Mesothelial cell of epicardium (in vitro differentiated cells): ENCODE results near the gene SAMD1. TPM values are rescaled to one million over a fixed set of nuclear protein-coding genes. Genes with fewer than 3 reads are reported as not detected.
A peak's percentile ranks its signal among the peaks of the same experiment; 100 is the strongest.

ENCODE experiments used
- DNase-seq, 2 experiments: peaks; one replicate each; pipeline ENCODE4 v3.0.0; 2021; ENCODE audit warnings: low spot score in 2 of 2; ENCODE audit not compliant: unreplicated experiment in 2 of 2
- H3K27ac Mint-ChIP-seq: 2 replicates; pipeline ENCODE4 v1.8.0; 2021; ENCODE audit warnings: mixed read lengths
- H3K27me3 Mint-ChIP-seq: 2 replicates; pipeline ENCODE4 v1.8.0; 2021; ENCODE audit warnings: low read depth, mixed read lengths
- H3K36me3 Mint-ChIP-seq: 2 replicates; pipeline ENCODE4 v1.8.0; 2021; ENCODE audit warnings: mixed read lengths
- H3K4me1 Mint-ChIP-seq: 2 replicates; pipeline ENCODE4 v1.8.0; 2021; ENCODE audit warnings: mixed read lengths
- H3K4me3 Mint-ChIP-seq: 2 replicates; pipeline ENCODE4 v1.8.0; 2021; ENCODE audit warnings: mild to moderate bottlenecking, moderate library complexity, mixed read lengths
- H3K9me3 Mint-ChIP-seq: 2 replicates; pipeline ENCODE4 v1.8.0; 2021; ENCODE audit warnings: mixed read lengths
- total RNA-seq: library from RNA; stranded (reverse); gene quantifications from 3 replicates; pipeline ENCODE4 v1.2.1, GENCODE V29; 2021
- TF ChIP-seq, protein P1 (sequence below): fragments of 200-600 bp; sonication (generic); IDR thresholded peaks from one replicate; pipeline ENCODE4 v1.5.0; 2021; ENCODE audit warnings: antibody characterized with exemption; ENCODE audit not compliant: unreplicated experiment

SAMD1 gene
- total RNA-seq, 1 donor from 2014 or later: 74.0 TPM

DNA sequence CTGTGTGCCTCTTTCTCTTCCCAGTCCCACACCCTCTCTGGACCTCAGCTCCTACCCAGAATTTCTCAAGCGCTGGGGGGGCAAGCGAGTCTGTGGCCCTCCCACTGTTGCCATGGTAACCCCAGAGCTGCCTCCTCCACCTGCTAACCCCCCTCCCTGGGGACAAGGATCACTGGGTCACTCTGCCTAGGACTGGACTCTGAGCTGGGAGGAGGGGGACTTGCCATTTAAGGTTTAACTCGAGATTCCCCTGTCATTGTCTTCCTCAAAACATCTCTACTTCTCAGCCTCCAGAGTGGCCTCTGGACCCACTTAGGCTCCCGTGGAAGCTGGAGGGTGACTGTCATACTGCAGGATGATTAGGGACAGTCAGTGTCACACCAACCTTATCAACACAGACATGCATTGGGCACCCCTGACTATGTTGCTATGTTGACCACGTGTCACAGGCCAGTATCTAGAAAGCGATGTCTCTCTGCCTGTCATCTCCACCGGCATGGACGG, 30.8 kb downstream of the SAMD1 start:
- Mint-ChIP-seq H3K36me3 (no peaks in the 10 kb centered on the region), H3K4me3 (no peak overlapping the region), H3K4me1 (peaks cover 10% of the 10 kb centered on the region), H3K27ac (no peak overlapping the region), H3K27me3 (peaks cover 42% of the 10 kb centered on the region), H3K9me3 (no peaks in the 10 kb centered on the region)
- TF ChIP-seq, protein P1, sequence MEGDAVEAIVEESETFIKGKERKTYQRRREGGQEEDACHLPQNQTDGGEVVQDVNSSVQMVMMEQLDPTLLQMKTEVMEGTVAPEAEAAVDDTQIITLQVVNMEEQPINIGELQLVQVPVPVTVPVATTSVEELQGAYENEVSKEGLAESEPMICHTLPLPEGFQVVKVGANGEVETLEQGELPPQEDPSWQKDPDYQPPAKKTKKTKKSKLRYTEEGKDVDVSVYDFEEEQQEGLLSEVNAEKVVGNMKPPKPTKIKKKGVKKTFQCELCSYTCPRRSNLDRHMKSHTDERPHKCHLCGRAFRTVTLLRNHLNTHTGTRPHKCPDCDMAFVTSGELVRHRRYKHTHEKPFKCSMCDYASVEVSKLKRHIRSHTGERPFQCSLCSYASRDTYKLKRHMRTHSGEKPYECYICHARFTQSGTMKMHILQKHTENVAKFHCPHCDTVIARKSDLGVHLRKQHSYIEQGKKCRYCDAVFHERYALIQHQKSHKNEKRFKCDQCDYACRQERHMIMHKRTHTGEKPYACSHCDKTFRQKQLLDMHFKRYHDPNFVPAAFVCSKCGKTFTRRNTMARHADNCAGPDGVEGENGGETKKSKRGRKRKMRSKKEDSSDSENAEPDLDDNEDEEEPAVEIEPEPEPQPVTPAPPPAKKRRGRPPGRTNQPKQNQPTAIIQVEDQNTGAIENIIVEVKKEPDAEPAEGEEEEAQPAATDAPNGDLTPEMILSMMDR: no peak
- DNase-seq: no peak

- H3K4me3 Mint-ChIP-seq: no peak overlapping the region
- DNase-seq: no peak
Observed at GRCh38 chr19:14059093-14059480, 31.5 kb downstream of the SAMD1 start.

GRCh38 chr19:14058182-14059092, 32.1 kb downstream of the SAMD1 start:
- H3K36me3 Mint-ChIP-seq: no peaks in the 10 kb centered on the region
- peaks cover 10% of the 10 kb centered on the region for H3K4me1 Mint-ChIP-seq
- no peaks in the 10 kb centered on the region for H3K9me3 Mint-ChIP-seq
- peaks cover 51% of the 10 kb centered on the region for H3K27me3 Mint-ChIP-seq
- H3K4me3 Mint-ChIP-seq: peak overlapping the region; percentile 11
- no peak overlapping the region for H3K27ac Mint-ChIP-seq
- TF ChIP-seq, protein P1: no peak
- DNase-seq: no peak

More at GRCh38 chr19:14059093-14059480, 31.5 kb downstream of the SAMD1 start:
- no peaks in the 10 kb centered on the region for H3K36me3 Mint-ChIP-seq
- no peak overlapping the region for H3K27ac Mint-ChIP-seq
- peaks cover 10% of the 10 kb centered on the region for H3K4me1 Mint-ChIP-seq
- H3K9me3 Mint-ChIP-seq: no peaks in the 10 kb centered on the region
- TF ChIP-seq, protein P1: peak; percentile 27
- peaks cover 48% of the 10 kb centered on the region for H3K27me3 Mint-ChIP-seq

DNA sequence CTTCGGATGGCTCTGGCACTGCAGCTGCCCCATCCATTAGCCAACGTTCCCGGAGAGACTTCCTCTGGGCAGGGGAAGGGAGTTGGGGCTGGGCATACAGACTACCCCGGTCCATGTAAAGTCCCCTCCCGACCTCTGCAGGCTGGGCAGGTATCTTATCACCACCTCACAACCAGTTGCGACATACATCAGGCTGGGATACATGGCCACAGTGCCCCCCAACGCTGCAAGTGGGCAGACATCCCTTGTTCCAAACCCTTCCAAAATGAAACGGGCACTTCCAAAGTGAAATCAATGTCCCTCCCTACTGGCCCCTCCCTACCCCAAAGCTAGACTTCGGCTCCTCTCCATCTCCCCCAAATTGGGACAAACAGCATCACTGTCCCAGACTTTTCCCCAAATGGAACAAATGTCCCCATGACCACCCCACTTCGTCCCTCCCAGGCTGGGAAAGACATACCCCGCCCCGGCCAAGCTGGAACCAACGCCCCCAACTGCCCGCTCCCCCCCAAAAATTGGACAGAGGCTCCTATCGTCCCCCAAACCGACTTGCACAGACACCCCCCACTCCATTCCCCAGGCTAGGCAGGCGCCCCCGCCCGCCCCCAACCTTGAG, 33.7 kb downstream of the SAMD1 start:
- no peak for DNase-seq
- Mint-ChIP-seq H3K27me3 (peaks cover 51% of the 10 kb centered on the region), H3K9me3 (no peaks in the 10 kb centered on the region), H3K4me3 (peak overlapping the region; percentile 42), H3K27ac (no peak overlapping the region), H3K4me1 (peaks cover 8% of the 10 kb centered on the region), H3K36me3 (peaks cover 5% of the 10 kb centered on the region)
- TF ChIP-seq, protein P1: no peak

- TF ChIP-seq, protein P1: no peak
- peak overlapping the region; percentile 42 for H3K4me3 Mint-ChIP-seq
- H3K9me3 Mint-ChIP-seq: no peaks in the 10 kb centered on the region
- DNase-seq: no peak
- H3K27me3 Mint-ChIP-seq: peaks cover 49% of the 10 kb centered on the region
- no peak overlapping the region for H3K27ac Mint-ChIP-seq
- peaks cover 5% of the 10 kb centered on the region for H3K36me3 Mint-ChIP-seq
- H3K4me1 Mint-ChIP-seq: peaks cover 3% of the 10 kb centered on the region
Observed at GRCh38 chr19:14056069-14056666, 34.4 kb downstream of the SAMD1 start.
